GM12865 (cell line): Measurements from ENCODE around the gene TRAPPC12.

Experiments
- DNase-seq: peaks from one replicate; pipeline ENCODE4 v3.0.0; 2010; ENCODE audit warnings: low read depth
- H3K4me3 ChIP-seq: 2 replicates; pipeline ENCODE4 v1.5.1; 2011; ENCODE audit warnings: mild to moderate bottlenecking, low read depth, low read length, control low read depth
- TF ChIP-seq, protein P1 (sequence below): IDR thresholded peaks from 2 replicates; pipeline ENCODE4 v1.5.1; 2011; ENCODE audit warnings: low read length, control low read depth, low read depth, inconsistent platforms; ENCODE audit not compliant: insufficient read depth; ENCODE audit errors: missing control alignments

TRAPPC12 gene

DNA sequence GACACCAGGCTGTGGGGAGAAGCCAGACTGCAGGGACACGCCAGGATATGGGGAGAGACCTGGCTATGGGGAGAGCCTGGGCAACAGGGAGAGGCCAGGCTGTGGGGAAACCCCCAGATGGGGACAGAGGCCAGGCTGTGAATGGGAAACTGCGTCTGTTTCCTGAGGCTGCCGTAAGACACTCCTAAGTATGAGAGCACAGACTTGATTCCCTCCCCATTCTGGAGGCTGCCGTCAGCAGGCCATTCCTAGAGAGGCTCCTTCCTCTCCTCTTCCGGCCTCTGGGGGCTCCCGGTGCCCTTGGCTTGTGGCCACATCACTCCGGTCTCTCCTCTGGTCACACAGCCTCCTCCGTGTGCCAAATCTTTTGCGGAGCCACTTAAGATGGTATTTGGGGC is 107.5 kb downstream of the TRAPPC12 start:
- no peak for DNase-seq
- H3K4me3 ChIP-seq, result no peak overlapping the region
- TF ChIP-seq, protein P1, sequence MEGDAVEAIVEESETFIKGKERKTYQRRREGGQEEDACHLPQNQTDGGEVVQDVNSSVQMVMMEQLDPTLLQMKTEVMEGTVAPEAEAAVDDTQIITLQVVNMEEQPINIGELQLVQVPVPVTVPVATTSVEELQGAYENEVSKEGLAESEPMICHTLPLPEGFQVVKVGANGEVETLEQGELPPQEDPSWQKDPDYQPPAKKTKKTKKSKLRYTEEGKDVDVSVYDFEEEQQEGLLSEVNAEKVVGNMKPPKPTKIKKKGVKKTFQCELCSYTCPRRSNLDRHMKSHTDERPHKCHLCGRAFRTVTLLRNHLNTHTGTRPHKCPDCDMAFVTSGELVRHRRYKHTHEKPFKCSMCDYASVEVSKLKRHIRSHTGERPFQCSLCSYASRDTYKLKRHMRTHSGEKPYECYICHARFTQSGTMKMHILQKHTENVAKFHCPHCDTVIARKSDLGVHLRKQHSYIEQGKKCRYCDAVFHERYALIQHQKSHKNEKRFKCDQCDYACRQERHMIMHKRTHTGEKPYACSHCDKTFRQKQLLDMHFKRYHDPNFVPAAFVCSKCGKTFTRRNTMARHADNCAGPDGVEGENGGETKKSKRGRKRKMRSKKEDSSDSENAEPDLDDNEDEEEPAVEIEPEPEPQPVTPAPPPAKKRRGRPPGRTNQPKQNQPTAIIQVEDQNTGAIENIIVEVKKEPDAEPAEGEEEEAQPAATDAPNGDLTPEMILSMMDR, result no peak

DNA sequence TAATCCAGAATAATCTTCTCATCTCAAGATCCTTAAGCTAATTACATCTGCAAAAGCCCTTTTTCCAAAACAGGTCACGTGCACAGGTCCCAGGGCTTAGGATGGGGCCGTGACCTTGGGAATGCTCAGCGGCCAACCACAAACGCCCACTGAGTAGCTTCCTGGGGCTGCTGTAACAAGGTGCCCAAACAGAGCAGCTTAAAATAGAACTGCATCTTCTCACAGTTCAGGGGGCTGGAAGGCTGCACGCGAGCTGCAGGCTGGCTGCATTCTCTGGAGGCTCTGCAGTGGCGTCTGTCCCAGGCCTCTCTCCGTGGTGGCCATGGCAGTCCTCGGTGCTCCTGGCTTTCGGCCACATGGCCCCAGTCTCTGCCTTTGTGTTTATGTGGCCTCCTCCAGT is 107.9 kb downstream of the TRAPPC12 start:
- DNase-seq, result no peak
- TF ChIP-seq, protein P1, result no peak
- no peak overlapping the region for H3K4me3 ChIP-seq

DNA sequence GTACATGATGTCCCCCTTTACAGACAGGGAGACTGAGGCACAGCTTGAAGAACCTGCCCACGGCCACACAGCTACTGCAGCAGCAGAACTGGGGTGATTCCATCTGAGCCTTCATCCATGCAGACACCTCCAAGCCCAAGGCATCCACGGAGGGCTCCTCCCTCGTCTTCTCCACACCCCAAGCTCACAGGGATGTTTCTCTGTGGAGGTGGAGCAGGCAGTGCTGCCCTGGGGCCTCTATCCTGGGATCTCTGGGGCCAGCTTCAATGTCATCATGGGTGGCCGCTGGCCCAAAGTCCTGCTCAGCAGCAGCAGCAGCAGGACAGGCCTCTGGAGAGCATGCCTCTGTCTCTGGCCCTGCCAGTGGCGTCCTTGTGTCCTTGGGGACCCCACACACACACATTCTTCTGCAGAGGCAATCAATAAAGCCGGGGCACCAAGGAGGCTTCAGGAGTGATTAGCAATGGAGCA is 108.6 kb downstream of the TRAPPC12 start:
- no peak for DNase-seq
- TF ChIP-seq, protein P1, result no peak

DNA sequence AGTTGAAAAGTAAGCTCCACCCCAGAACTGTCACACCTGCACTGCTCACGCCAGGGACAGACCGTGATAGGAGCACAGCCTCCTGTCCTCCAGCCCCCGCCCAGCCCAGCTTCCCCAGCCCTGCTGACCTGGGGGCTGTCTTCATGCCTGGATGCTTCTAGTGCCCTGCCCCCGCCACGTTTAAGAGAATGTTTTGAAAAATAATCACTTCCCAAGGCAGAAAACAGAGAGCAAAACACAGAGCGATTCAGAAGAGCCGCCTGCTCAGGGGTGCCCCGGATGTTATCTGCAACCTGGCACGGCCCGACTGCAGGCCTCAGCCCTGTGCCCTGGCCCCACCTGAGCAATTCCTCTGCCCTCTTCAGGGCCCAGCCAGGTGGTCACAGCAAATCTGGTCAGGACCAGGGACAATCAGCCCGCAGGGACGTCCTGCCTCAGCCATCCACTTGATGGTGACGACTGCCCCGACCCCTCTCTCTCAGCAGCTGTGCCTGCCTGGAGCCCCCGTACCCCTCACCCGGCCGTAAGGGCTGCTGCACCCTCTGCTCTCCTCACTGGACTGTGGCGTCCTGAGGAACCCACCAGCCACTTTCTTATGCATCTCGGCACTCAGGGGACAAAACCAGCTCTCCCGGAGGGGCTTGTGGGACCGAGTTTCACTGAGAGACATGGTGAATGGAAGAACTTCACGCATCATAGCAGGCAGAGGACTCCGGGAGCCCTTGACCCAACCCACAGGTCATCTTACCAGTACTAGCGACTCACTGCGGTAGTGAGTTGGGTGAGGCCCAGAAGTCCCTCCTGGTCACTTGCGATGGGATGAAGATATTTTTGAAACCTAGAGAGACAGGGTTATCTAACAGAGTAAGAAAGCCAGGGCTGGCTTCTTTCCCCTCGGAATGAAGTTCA is 109.6 kb downstream of the TRAPPC12 start:
- no peak overlapping the region for H3K4me3 ChIP-seq
- no peak for DNase-seq
- TF ChIP-seq, protein P1, result no peak

More for the DNA sequence above, 108.6 kb downstream of the TRAPPC12 start:
- no peak overlapping the region for H3K4me3 ChIP-seq

DNA sequence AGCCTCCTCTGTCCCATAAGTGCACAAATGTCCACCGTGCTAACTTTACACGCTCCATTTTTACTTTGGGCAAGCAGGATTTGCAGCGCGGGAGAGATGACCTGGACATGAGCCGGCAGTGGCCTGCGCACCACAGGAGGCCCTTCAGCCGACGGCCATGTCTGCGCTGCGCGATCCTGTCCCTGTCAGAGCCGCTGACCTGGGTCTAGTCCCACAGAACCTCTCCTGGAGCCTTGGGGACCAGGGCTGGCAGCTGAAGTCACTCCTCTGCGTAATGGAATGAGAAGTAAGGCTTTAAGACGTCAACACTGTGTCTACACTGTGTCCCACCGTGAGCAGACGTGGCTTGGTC is 110.2 kb downstream of the TRAPPC12 start:
- TF ChIP-seq, protein P1, result no peak
- DNase-seq, result no peak
- no peak overlapping the region for H3K4me3 ChIP-seq

DNA sequence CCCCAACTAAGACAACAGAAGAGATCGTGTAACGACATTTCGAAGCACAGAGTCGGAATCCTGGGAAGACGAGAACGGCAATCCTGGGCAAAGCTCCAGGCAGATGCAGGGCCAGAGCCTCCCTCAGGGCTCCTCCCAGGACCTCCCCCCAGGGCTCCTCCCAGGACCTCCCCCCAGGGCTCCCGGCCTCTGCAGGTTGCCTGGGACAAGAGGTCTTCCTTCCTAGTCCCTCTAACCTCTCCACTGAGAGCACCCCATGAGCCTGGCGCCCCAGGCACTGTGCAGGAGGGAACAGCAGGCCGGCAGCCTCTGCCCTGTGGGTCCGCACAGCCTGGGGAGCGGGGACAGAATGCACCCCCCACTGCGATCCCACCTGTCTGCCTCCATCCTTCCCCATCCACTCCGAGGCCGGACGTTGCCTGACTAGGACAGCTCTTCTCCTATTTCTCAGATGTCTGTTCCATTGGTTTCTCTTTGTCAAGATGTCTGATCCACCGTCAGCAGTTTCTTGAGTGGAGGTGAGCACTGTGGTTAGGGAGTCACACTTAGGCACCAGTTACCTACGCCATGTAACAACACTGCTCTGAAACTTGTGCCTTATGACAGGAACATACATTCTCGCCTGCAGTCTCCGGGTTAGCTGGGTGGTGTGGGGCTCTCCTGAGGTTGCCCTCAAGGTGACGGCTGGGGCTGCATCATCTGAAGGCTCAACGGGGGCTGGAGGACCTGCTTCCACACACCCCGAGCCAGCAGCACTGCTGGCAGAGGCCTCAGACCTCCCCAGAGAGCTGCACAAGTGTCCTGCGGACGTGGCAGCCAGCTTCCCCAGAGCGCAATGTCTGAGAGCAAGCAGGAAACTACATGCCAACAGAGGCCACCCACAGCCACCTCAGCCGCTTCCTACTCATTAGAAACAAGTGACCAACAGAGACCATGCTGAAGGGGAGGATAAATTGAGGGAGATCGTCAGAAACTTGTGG is 111.0 kb downstream of the TRAPPC12 start:
- DNase-seq, result peak; percentile 41
- H3K4me3 ChIP-seq, result no peak overlapping the region
- TF ChIP-seq, protein P1, result no peak
